Urothelium cell line (cell line): ENCODE measurements around the gene GPR42.
"Not testable (repeated sequence)": the region's sequence is repeated elsewhere in the genome, so short reads cannot be mapped to it uniquely, and the experiment has no call there.

Source experiments
- DNase-seq: peaks from one replicate; pipeline ENCODE4 v3.0.0; 2011; ENCODE audit warnings: low spot score, mixed read lengths
- FAIRE-seq: peaks from 2 replicates; lab custom pipeline; 2011; peaks lifted over from hg19 to GRCh38; lab: Jason Lieb, UNC

Gene GPR42

GRCh38 chr19:35362261-35363000 lies 8.4 kb upstream of the GPR42 start:
- FAIRE-seq, result no peak

GRCh38 chr19:35363001-35363590 lies 7.8 kb upstream of the GPR42 start:
- no peak for FAIRE-seq
- DNase-seq, result no peak

More at GRCh38 chr19:35362261-35363000, 8.4 kb upstream of the GPR42 start:
- no peak for DNase-seq

GRCh38 chr19:35363711-35364425 lies 7.0 kb upstream of the GPR42 start:
- FAIRE-seq, result no peak
- DNase-seq, result no peak

GRCh38 chr19:35365303-35365702 lies 5.6 kb upstream of the GPR42 start:
- no peak for FAIRE-seq
- DNase-seq, result no peak

- FAIRE-seq (no peak), DNase-seq (no peak)
Observed at GRCh38 chr19:35368378-35368777, 2.5 kb upstream of the GPR42 start.

- FAIRE-seq, result no peak
- no peak for DNase-seq
Observed at GRCh38 chr19:35369522-35369921, 1.3 kb upstream of the GPR42 start.

- FAIRE-seq (no peak), DNase-seq (no peak)
Observed at GRCh38 chr19:35373492-35373891, 2.6 kb downstream of the GPR42 start.

GRCh38 chr19:35374031-35374430 lies 3.2 kb downstream of the GPR42 start:
- DNase-seq, FAIRE-seq: not testable (repeated sequence)

- DNase-seq (no peak), FAIRE-seq (no peak)
Observed at GRCh38 chr19:35375505-35376307, 4.8 kb downstream of the GPR42 start.

- FAIRE-seq, result no peak
Observed at GRCh38 chr19:35377656-35378055, 6.8 kb downstream of the GPR42 start.

GRCh38 chr19:35378356-35378755 lies 7.5 kb downstream of the GPR42 start:
- FAIRE-seq, result no peak
- no peak for DNase-seq

More at GRCh38 chr19:35377656-35378055, 6.8 kb downstream of the GPR42 start:
- DNase-seq, result no peak

GRCh38 chr19:35379545-35379944 lies 8.7 kb downstream of the GPR42 start:
- DNase-seq, FAIRE-seq: not testable (repeated sequence)

- DNase-seq (no peak), FAIRE-seq (no peak)
Observed at GRCh38 chr19:35379992-35380391, 9.1 kb downstream of the GPR42 start.

- DNase-seq (no peak), FAIRE-seq (no peak)
Observed at GRCh38 chr19:35380450-35381124, 9.7 kb downstream of the GPR42 start.

- no peak for DNase-seq
- FAIRE-seq, result no peak
Observed at GRCh38 chr19:35381318-35381717, 10.4 kb downstream of the GPR42 start.

GRCh38 chr19:35381926-35382325 lies 11.1 kb downstream of the GPR42 start:
- FAIRE-seq, result no peak
- DNase-seq, result no peak

GRCh38 chr19:35383536-35383935 lies 12.7 kb downstream of the GPR42 start:
- DNase-seq (no peak), FAIRE-seq (no peak)

GRCh38 chr19:35388277-35389054 lies 17.6 kb downstream of the GPR42 start:
- FAIRE-seq, result no peak
- DNase-seq, result no peak

- FAIRE-seq (no peak), DNase-seq (no peak)
Observed at GRCh38 chr19:35389192-35389861, 18.5 kb downstream of the GPR42 start.
